ENCODE data around the gene NFIB. TPM values are rescaled to one million over a fixed set of nuclear protein-coding genes. Genes with fewer than 3 reads are reported as not detected.

Gene NFIB
- total RNA-seq, 4 donors from 2014 or later = 85.3 to 173 (median 115) TPM

DNA sequence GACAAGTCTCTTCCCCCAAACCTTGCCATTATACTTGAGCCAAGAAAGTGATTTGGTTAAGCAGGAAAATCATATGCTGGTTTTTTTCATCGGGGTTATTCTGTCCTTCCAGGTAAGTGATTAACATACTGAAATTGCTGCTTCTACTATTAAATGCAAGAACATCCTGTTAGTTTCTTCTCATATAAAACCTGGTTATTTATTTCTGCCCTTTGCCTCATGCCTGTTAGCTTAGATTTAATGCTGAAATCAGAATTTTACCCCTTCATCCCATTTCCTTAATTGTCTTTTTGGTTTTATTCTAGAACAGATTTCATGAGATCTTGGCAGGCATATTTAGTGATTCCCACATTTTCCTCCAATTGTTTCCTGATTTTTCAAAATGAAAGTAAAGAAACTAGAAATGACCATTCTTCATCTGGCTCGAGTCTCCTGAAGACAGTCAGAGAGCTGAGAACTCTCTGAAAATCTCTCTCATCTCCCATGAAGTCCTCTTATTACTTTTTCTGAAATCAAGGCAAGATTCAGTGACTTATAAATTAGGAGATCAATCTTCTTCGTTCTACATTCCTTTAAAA lies 132.9 kb downstream of the NFIB start:
- intact Hi-C loops (cut with DNase I; ENCODE audit: low total_unique reads) = no loop called here
- H3K9me3 ChIP-seq = no peaks in the 10 kb centered on the region
- H3K4me3 ChIP-seq = peak overlapping the region; percentile 0 to 3
- DNase-seq = no peak
- no peak for TF ChIP-seq POLR2A (IDR thresholded peaks at IDR 0.05)
- TF ChIP-seq, protein P1, sequence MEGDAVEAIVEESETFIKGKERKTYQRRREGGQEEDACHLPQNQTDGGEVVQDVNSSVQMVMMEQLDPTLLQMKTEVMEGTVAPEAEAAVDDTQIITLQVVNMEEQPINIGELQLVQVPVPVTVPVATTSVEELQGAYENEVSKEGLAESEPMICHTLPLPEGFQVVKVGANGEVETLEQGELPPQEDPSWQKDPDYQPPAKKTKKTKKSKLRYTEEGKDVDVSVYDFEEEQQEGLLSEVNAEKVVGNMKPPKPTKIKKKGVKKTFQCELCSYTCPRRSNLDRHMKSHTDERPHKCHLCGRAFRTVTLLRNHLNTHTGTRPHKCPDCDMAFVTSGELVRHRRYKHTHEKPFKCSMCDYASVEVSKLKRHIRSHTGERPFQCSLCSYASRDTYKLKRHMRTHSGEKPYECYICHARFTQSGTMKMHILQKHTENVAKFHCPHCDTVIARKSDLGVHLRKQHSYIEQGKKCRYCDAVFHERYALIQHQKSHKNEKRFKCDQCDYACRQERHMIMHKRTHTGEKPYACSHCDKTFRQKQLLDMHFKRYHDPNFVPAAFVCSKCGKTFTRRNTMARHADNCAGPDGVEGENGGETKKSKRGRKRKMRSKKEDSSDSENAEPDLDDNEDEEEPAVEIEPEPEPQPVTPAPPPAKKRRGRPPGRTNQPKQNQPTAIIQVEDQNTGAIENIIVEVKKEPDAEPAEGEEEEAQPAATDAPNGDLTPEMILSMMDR (IDR thresholded peaks at IDR 0.05) = no peak
- H3K36me3 ChIP-seq = no peaks in the 10 kb centered on the region
- no peaks in the 10 kb centered on the region for H3K4me1 ChIP-seq
- H3K27me3 ChIP-seq = no peaks in the 10 kb centered on the region
- H3K27ac ChIP-seq = peak overlapping the region; percentile 58 to 64

DNA sequence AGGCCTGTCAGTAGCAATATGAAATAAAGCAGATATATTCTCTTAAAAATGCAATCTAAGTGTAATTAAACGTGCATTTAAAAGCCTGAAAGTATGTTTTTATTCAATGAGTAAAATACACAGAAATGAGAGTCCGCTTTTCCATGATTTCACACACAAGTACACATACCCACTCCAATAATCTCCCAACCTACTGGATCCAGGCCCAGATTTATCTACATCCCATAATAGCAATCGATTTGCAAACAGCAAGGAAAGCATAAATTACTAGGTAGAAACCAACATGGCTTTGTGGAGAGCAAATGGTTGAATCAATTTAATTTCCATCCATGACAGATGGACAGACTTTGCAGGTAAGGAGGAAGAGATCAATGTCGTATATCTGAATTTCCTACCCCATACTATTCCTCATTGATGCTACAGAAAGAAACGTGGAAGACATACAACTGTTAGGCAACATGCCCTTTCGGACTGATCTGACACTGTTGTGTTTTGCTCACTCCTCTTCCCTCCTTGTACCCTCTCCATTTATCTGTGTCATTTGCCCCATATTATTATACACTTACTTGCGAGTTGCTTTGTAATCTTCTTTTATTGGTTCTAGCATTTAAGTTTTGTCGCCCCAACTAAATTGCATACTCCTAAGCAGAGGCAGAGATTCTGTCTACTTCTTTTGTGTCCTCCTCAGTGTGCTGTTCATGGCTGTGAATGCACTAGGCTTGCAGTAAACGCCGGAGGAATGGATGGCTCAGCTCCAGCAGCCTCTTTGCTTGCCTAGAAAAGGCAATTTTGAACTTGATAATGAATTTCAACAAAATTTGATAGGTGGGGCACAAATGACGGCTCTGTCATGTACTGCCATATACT lies 133.6 kb downstream of the NFIB start:
- peak; percentile 40 to 42 for DNase-seq
- H3K4me1 ChIP-seq = no peaks in the 10 kb centered on the region
- H3K9me3 ChIP-seq = no peaks in the 10 kb centered on the region
- TF ChIP-seq, protein P1 (IDR thresholded peaks at IDR 0.05) = no peak
- no peak for TF ChIP-seq POLR2A (IDR thresholded peaks at IDR 0.05)
- H3K4me3 ChIP-seq = peak overlapping the region in 1 of 2 donors; percentile 3
- no peaks in the 10 kb centered on the region for H3K36me3 ChIP-seq
- intact Hi-C loops (cut with DNase I; ENCODE audit: low total_unique reads) = no loop called here
- peak overlapping the region; percentile 58 to 64 for H3K27ac ChIP-seq
- no peaks in the 10 kb centered on the region for H3K27me3 ChIP-seq

DNA sequence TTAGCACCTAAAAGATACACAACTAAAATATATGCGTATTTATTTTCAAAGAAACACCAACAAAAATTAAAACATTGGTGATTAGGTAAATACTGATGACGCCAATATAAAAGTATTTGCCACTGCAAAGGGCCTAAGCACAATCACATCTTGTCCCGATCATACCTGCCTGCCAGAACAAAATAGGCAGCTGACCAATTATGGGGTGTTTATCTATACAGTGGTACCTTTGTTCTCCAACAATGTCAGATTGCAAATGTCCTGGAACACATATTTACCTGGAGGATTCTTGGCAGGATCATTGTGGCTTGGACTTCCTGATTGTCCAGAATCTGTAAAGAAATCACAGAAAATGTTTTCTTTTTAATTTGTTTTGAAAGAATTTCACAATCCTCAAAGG lies 134.5 kb downstream of the NFIB start:
- no peaks in the 10 kb centered on the region for H3K9me3 ChIP-seq
- H3K4me1 ChIP-seq = no peaks in the 10 kb centered on the region
- no peak overlapping the region for H3K27ac ChIP-seq
- no peaks in the 10 kb centered on the region for H3K36me3 ChIP-seq
- TF ChIP-seq POLR2A (IDR thresholded peaks at IDR 0.05) = no peak
- TF ChIP-seq, protein P1 (IDR thresholded peaks at IDR 0.05) = no peak
- H3K27me3 ChIP-seq = no peaks in the 10 kb centered on the region
- intact Hi-C loops (cut with DNase I; ENCODE audit: low total_unique reads) = no loop called here
- no peak overlapping the region for H3K4me3 ChIP-seq
- DNase-seq = no peak

DNA sequence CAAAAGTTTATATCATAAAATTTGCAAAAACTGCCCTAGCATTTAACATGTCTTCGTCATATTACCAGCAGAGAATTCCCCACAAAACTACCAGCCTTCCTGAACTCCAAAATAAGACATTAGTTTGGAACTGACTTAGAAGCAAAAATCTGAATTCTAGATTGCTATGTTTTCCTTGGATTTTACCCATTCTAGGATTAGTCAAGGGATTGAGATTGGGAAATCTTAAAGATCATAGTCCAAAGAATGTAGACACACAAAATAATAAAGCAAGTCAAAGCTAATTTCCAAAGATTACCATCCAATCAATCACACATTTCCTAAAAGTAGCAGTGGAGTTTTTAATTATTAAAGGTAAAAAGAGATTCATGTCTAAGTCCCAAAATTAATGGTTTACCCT lies 138.2 kb downstream of the NFIB start:
- intact Hi-C loops (cut with DNase I; ENCODE audit: low total_unique reads) = no loop called here

More for the DNA sequence above, 138.2 kb downstream of the NFIB start:
- H3K27ac ChIP-seq = no peak overlapping the region
- H3K9me3 ChIP-seq = no peaks in the 10 kb centered on the region
- no peak for DNase-seq
- TF ChIP-seq POLR2A (IDR thresholded peaks at IDR 0.05) = no peak
- TF ChIP-seq, protein P1 (IDR thresholded peaks at IDR 0.05) = no peak
- H3K4me1 ChIP-seq = no peaks in the 10 kb centered on the region
- no peaks in the 10 kb centered on the region for H3K36me3 ChIP-seq
- H3K27me3 ChIP-seq = no peaks in the 10 kb centered on the region
- no peak overlapping the region for H3K4me3 ChIP-seq

All from uterus (tissue), 4 donors.